Neural cell (in vitro differentiated cells): ENCODE measurements around the gene NRBF2. TPM values are rescaled to one million over a fixed set of nuclear protein-coding genes. Genes with fewer than 3 reads are reported as not detected.

Experiments
- H2AFZ ChIP-seq: fragments of 200-600, 300-800 bp; sonication (generic), shearing (Covaris generic); 2 replicates; pipeline ENCODE4 v1.6.0; 2014; ENCODE audit warnings: low read depth, mild to moderate bottlenecking, antibody characterized with exemption, low read length, moderate library complexity
- H3F3A ChIP-seq: fragments of 200-600 bp; shearing (Covaris generic); 2 replicates; pipeline ENCODE4 v1.6.1; 2016; ENCODE audit warnings: mild to moderate bottlenecking, moderate library complexity, mixed read lengths, antibody characterized with exemption, low read length; ENCODE audit not compliant: insufficient read depth, poor library complexity, severe bottlenecking
- H3K27ac ChIP-seq: fragments of 200-600, 300-800 bp; sonication (generic), shearing (Covaris generic); 2 replicates; pipeline ENCODE4 v1.5.1; 2014; ENCODE audit warnings: mild to moderate bottlenecking, low read length, moderate library complexity
- H3K27me3 ChIP-seq: fragments of 300-800, 200-600 bp; sonication (generic), shearing (Covaris generic); 2 replicates; pipeline ENCODE4 v1.6.0; 2014; ENCODE audit warnings: mild to moderate bottlenecking, low read depth, low read length, moderate library complexity; ENCODE audit not compliant: insufficient read depth
- H3K36me3 ChIP-seq: fragments of 300-800, 200-600 bp; sonication (generic), shearing (Covaris generic); 2 replicates; pipeline ENCODE4 v1.5.1; 2014; ENCODE audit warnings: mild to moderate bottlenecking, antibody characterized with exemption, low read length, moderate library complexity; ENCODE audit not compliant: insufficient read depth
- H3K4me2 ChIP-seq: fragments of 300-800, 200-600 bp; sonication (generic), shearing (Covaris generic); 2 replicates; pipeline ENCODE4 v1.6.0; 2014; ENCODE audit warnings: mild to moderate bottlenecking, low read length
- H3K4me3 ChIP-seq: fragments of 300-800, 200-600 bp; sonication (generic), shearing (Covaris generic); 2 replicates; pipeline ENCODE4 v1.5.1; 2014; ENCODE audit warnings: mild to moderate bottlenecking, low read length, moderate library complexity
- H3K79me2 ChIP-seq: fragments of 200-600 bp; shearing (Covaris generic); replicated peaks from 2 replicates; pipeline ENCODE4 v1.6.0; 2014; ENCODE audit warnings: mild to moderate bottlenecking, low read length, moderate library complexity; ENCODE audit not compliant: insufficient read depth
- H3K9ac ChIP-seq: fragments of 300-800, 200-600 bp; sonication (generic), shearing (Covaris generic); 2 replicates; pipeline ENCODE4 v1.6.1; 2016; ENCODE audit warnings: mild to moderate bottlenecking, low read length, mixed read lengths
- H3K9me2 ChIP-seq: fragments of 200-600 bp; shearing (Covaris generic); 2 replicates; pipeline ENCODE4 v1.6.1; 2016; ENCODE audit warnings: mild to moderate bottlenecking, low read length, mixed read lengths; ENCODE audit not compliant: insufficient read depth
- H3K9me3 ChIP-seq: fragments of 200-600, 300-800 bp; sonication (generic), shearing (Covaris generic); 2 replicates; pipeline ENCODE4 v1.6.1; 2016; ENCODE audit warnings: mild to moderate bottlenecking, mixed run types, low read length, moderate library complexity, mixed read lengths
- H4K20me1 ChIP-seq: fragments of 200-600 bp; shearing (Covaris generic); 2 replicates; pipeline ENCODE4 v1.6.1; 2016; ENCODE audit warnings: mild to moderate bottlenecking, mixed run types; ENCODE audit not compliant: insufficient read depth
- CTCF ChIP-seq: fragments of 450-650 bp; IDR thresholded peaks from 2 replicates; pipeline ENCODE4 v1.5.1; 2014; ENCODE audit warnings: antibody characterized with exemption, mild to moderate bottlenecking, moderate library complexity; ENCODE audit not compliant: poor library complexity, severe bottlenecking
- EP300 ChIP-seq: fragments of 450-650 bp; conservative IDR thresholded peaks from 2 replicates; pipeline ENCODE4 v1.6.1; 2014; ENCODE audit warnings: antibody characterized with exemption, mild to moderate bottlenecking, moderate library complexity; ENCODE audit not compliant: poor library complexity, severe bottlenecking
- EZH2 ChIP-seq: fragments of 200-600, 300-800 bp; shearing (Covaris generic), sonication (generic); IDR thresholded peaks from 2 replicates; pipeline ENCODE4 v1.6.1; 2014; ENCODE audit warnings: antibody characterized with exemption, low read length, borderline replicate concordance, mild to moderate bottlenecking; ENCODE audit not compliant: insufficient read depth, poor library complexity, severe bottlenecking
- MXI1 ChIP-seq: fragments of 450-650 bp; conservative IDR thresholded peaks from 2 replicates; pipeline ENCODE4 v1.6.1; 2014; ENCODE audit warnings: antibody characterized with exemption, mild to moderate bottlenecking; ENCODE audit not compliant: poor library complexity, severe bottlenecking
- POLR2AphosphoS5 ChIP-seq: IDR thresholded peaks from 2 replicates; pipeline ENCODE4 v1.6.1; 2012
- RAD21 ChIP-seq: fragments of 450-650 bp; conservative IDR thresholded peaks from 2 replicates; pipeline ENCODE4 v1.6.1; 2014; ENCODE audit warnings: antibody characterized with exemption, mild to moderate bottlenecking, moderate library complexity
- SMC3 ChIP-seq: fragments of 450-650 bp; conservative IDR thresholded peaks from 2 replicates; pipeline ENCODE4 v1.6.1; 2014; ENCODE audit warnings: antibody characterized with exemption, mild to moderate bottlenecking, moderate library complexity; ENCODE audit not compliant: poor library complexity
- TAF1 ChIP-seq: IDR thresholded peaks from 2 replicates; pipeline ENCODE4 v1.6.1; 2012; ENCODE audit warnings: low read depth
- polyA plus RNA-seq: library from polyadenylated mRNA; depleted of rRNA; stranded (reverse); fragments of >200 nt; gene quantifications from 2 replicates; pipeline ENCODE4 v1.2.3, GENCODE V29; 2014
- TF ChIP-seq, protein P1 (sequence below): IDR thresholded peaks from 2 replicates; pipeline ENCODE4 v1.6.1; 2012; ENCODE audit warnings: borderline replicate concordance

The NRBF2 gene
- polyA plus RNA-seq, 1 donor from 2014 or later, result 32.7 TPM

- Histone ChIP-seq H3K36me3 (peaks cover 5% of the 10 kb centered on the region), H2AFZ (no peak overlapping the region), H4K20me1 (no peaks in the 10 kb centered on the region), H3F3A (no peaks in the 10 kb centered on the region), H3K9me2 (no peaks in the 10 kb centered on the region), H3K27ac (no peak overlapping the region), H3K9me3 (no peaks in the 10 kb centered on the region), H3K4me2 (no peak overlapping the region), H3K4me3 (no peak overlapping the region), H3K79me2 (no peaks in the 10 kb centered on the region), H3K27me3 (no peaks in the 10 kb centered on the region), H3K9ac (no peak overlapping the region)
- TF ChIP-seq RAD21 (no peak), CTCF (no peak), POLR2AphosphoS5 (no peak), SMC3 (no peak), EZH2 (no peak), MXI1 (no peak)
- TF ChIP-seq, protein P1, sequence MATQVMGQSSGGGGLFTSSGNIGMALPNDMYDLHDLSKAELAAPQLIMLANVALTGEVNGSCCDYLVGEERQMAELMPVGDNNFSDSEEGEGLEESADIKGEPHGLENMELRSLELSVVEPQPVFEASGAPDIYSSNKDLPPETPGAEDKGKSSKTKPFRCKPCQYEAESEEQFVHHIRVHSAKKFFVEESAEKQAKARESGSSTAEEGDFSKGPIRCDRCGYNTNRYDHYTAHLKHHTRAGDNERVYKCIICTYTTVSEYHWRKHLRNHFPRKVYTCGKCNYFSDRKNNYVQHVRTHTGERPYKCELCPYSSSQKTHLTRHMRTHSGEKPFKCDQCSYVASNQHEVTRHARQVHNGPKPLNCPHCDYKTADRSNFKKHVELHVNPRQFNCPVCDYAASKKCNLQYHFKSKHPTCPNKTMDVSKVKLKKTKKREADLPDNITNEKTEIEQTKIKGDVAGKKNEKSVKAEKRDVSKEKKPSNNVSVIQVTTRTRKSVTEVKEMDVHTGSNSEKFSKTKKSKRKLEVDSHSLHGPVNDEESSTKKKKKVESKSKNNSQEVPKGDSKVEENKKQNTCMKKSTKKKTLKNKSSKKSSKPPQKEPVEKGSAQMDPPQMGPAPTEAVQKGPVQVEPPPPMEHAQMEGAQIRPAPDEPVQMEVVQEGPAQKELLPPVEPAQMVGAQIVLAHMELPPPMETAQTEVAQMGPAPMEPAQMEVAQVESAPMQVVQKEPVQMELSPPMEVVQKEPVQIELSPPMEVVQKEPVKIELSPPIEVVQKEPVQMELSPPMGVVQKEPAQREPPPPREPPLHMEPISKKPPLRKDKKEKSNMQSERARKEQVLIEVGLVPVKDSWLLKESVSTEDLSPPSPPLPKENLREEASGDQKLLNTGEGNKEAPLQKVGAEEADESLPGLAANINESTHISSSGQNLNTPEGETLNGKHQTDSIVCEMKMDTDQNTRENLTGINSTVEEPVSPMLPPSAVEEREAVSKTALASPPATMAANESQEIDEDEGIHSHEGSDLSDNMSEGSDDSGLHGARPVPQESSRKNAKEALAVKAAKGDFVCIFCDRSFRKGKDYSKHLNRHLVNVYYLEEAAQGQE, result no peak
Measured at GRCh38 chr10:63168821-63169462, 35.8 kb downstream of the NRBF2 start.

- TF ChIP-seq MXI1, result no peak
- TF ChIP-seq RAD21, result no peak
- no peak for TF ChIP-seq EP300
- TF ChIP-seq, protein P1, result no peak
- no peak for TF ChIP-seq POLR2AphosphoS5
- no peak for TF ChIP-seq SMC3
- no peak for TF ChIP-seq TAF1
- TF ChIP-seq EZH2, result no peak
- Histone ChIP-seq H3K27me3 (no peaks in the 10 kb centered on the region), H3K9me3 (no peaks in the 10 kb centered on the region), H2AFZ (no peak overlapping the region), H3K4me3 (no peak overlapping the region), H3K36me3 (peaks cover 5% of the 10 kb centered on the region), H3K27ac (no peak overlapping the region), H3K9ac (no peak overlapping the region), H4K20me1 (no peaks in the 10 kb centered on the region), H3K4me2 (no peak overlapping the region), H3K9me2 (no peaks in the 10 kb centered on the region), H3F3A (no peaks in the 10 kb centered on the region), H3K79me2 (no peaks in the 10 kb centered on the region)
Measured at GRCh38 chr10:63169624-63170023, 36.5 kb downstream of the NRBF2 start.
